NCI-H1092 treated with DMSO at 0.1 percent for 48 hours (cell line): ENCODE results near the gene WBP2.

Source experiments
- DNase-seq: peaks from one replicate; lab custom pipeline; 2025; lab: John Stamatoyannopoulos, UW

Gene WBP2

DNA sequence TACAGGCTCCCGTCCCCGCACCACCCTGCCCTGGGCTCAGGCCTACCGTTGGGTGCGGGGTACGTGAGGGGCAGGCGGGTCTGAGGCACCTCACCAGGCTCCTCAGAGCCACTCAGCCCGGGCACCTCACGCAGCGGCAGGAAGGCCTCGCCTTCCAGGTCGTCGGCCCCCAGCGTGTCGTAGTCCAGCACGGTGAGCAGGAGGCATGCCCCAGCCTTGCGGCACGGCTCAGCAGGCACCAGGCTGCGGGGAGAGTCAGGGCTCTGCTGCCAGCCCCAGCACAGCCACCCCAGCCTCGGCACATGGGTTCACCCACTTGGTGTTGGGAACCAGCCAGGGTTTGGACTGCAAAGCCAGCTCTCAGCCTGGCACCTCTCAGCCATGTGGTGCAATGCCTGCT is 26.4 kb downstream of the WBP2 start:
- DNase-seq: no peak

DNA sequence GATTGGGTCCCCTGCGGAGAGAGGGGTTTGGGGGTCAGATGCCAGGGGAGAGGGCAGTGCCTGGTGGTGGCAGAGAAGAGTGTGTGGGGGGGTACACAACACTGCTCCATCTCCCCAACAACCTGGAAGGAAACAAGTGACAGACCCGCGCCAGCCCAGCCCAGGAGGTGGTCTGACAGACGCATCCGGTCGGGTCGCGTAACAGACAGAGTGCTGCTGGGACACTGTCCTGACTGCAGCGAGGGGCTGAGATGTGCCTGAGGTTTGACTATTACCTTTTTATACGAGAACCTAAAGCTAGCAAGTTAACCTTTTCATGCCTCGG is 27.1 kb downstream of the WBP2 start:
- DNase-seq: no peak

DNA sequence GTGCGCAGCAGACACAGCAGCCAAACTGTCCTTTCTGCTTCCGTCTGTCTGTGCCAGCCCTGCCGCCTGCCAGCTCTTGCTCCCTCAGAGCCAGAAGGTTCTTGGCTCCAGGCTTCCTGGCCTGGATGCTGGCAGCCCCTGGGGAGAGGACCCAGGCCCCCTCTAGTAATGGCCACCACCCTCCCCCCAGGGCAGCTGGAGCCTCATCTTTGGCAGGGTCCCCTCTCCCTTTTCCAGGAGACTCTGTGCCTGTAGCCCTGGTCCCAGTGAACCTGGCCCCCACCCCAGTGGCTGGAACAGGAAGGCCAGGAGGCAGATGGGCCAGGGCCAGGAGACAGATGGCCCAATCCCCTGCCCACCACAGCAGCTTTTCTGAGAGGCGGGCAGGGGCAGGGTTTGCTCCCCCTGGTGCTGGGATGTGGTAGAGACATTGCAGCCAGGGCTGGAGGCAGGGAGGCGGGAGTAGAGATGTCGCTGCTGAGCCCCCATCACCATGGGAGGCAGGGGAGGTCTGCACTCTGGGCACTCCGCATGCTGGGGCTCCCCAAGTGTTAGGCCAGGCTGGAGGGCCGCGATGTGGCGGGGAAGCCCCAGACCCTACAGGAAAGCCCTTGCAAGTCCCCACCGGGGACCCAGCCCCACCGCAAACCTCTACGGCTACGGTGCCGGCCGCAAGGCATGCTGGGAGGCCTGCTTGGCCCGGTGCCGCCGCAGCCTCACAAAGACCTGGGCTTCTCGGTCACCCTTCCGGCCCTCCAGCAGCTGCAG is 27.6 kb downstream of the WBP2 start:
- DNase-seq: peak; percentile 86

DNA sequence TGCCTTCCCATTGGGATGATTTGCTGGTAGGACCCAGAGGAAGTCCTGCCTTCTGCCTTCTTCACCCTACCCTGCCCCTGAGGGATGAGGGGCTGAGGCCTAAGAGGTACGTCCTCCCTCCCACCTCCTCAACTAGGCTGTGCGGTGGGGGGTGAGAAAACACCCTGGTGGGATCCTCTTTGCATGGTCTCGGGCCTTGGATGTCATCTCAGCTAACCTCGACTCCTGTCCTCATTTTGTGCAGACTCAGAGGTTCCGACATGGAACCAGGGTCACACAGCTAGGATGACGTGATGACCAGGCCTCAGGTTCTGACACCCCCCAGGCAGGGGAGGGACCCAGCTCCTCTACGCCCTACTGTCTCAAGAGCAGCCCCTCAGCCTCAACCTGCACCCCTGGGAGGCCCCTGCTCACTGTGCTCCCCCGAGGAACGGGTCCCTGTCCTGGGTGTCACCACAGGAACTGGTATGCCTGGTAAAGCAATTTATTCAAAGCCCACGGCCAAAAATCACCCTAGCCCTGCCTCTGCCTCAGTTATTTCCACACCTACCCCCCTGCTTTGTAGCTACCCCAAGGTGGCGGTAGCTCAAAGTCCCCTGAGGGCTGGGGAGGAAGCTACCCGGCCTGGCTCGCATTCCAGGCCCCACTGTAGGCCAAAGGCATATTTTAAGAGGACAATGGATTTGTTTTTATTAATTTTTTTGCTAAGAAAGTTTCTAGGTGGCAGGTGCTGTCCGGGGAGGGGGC is 28.4 kb downstream of the WBP2 start:
- DNase-seq: no peak

DNA sequence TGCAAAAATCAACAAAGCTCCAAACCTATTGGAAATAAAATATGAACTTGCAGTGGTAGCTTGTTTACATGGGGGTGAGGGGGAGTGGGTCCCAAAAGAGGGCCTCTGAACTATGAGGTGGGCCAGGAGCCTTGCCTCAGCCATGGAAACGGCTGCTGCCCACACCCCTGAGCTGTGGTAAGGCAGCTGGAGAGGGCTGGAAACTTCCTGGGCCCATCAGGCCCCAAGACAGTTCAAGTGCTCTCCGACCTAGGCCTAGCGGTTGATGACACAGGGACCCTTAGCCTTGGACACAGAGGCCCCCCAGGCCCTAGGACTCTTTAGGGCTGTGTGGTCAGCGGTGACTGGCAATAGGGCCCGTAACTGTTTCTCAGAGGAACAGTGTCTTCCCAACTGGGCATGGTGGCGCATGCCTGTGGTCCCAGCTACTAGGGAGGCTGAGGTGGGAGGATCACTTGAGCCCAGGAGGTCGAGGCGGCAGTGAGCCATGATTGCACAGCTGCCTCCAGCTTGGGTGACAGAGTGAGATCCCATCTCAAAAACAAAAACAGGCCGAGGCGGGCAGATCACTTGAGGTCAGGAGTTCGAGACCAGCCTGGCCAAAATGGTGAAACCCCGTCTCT is 29.3 kb downstream of the WBP2 start:
- DNase-seq: no peak

DNA sequence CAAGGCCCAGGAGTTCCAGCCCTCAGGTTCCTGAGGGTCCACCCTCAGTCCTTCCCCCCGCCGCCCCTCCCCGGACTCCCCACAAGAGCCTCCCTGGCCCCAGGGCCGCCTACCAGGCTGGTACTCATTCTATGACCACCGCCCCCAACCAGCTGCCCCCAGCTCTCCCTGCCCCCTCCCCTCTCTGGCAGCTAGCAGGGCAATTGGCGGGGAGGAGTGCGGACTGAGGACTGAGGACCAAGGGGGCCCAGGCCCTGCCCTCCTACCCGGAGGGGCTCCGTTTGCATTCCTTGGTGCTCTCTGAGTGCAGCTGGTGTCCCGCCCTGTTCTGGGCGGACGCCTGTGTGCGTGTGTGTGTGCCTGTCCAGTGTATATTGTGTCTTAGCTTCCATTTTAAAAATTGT is 30.0 kb downstream of the WBP2 start:
- no peak for DNase-seq

DNA sequence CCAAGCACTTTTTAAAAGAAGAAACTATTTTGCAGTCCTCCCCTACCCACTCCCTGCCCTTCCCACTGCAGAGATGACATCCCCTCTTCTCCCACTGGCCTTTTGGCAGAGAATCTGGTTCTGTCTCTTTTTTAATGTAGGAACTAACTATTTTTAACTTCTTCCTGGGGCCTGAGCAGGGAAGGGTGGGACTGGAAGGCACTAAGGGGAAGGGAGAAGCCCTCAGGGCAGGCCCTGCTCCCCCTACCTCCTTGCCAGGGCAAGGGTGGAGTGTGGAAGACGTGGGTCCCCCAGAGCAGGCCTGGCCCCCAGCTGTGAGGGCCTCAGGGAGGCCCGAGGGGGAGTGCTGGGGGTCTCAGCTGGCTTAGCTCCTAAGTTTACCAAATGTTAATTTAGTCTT is 30.5 kb downstream of the WBP2 start:
- DNase-seq: no peak

DNA sequence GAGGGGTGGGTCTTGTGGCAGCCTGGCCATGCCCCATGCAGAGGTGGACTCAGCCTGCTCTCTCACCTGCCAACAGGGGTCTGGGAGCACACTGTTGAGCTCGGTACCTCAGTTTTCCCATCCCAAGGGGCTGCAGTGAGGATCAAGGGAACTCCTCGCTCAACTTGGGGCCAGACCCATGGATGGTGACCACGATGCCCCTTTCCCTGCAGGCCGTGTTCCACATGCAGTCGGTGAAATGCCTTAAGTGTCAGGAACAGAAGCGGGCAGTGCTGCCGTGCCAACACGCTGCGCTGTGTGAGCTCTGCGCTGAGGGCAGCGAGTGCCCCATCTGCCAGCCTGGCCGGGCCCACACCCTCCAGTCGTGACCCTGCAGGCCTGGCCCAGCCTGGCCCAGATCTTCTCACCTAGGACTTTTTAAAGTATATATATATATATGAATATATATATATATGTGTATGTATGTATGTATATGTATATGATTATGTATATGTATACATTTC is 31.0 kb downstream of the WBP2 start:
- DNase-seq: no peak

DNA sequence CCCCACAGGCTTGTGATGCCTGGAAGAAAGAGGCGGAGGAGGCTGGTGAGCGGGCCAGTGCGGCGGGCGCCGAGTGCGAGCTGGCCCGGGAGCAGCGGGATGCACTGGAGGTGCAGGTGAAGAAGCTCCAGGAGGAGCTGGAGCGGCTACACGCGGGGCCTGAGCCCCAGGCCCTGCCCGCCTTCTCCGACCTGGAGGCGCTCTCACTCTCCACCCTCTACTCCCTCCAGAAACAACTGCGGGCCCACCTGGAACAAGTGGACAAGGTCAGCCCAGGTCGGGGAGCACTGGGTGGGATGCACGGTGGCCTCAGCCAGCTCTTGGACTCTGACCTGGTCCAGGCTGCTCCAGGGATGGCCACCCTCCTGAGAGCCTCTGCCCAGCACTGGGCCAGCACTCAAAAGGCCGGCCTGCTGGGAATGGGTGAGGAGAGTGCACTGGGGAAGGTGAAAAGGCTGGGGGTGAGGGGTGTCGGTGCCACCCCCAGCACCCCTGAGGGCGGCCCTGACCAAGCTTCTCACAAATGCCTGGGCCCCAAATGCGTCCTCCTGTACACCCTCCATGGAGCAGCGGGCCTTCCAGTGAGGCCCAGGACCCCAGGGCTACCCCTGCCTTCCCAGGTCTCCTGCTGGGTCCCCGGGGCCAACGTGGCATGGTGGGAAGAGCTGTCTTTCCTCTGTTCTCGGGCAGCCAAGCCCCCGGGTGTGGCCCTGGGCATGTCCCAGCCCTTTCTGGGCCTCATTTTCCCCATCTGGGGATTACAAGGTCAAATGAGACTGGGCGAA is 31.7 kb downstream of the WBP2 start:
- no peak for DNase-seq

DNA sequence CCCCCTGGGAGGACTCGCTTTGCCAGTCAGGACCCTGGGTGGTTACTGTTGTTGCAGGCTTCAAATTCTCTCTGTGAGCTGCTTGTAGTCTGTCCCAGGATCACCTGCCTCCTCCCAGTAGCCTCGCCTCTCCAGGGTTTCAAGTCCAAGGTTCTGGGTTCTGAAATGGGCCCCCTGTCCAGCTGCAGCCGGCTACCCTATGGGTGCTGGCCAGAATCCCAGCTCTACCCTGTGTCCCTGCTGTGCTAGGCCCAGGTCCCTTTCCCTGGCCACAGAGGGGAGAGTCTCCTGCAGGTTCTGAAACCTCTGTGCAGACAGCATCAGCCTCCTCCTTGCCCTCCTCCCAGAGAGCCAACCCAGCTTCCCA is 32.4 kb downstream of the WBP2 start:
- no peak for DNase-seq

DNA sequence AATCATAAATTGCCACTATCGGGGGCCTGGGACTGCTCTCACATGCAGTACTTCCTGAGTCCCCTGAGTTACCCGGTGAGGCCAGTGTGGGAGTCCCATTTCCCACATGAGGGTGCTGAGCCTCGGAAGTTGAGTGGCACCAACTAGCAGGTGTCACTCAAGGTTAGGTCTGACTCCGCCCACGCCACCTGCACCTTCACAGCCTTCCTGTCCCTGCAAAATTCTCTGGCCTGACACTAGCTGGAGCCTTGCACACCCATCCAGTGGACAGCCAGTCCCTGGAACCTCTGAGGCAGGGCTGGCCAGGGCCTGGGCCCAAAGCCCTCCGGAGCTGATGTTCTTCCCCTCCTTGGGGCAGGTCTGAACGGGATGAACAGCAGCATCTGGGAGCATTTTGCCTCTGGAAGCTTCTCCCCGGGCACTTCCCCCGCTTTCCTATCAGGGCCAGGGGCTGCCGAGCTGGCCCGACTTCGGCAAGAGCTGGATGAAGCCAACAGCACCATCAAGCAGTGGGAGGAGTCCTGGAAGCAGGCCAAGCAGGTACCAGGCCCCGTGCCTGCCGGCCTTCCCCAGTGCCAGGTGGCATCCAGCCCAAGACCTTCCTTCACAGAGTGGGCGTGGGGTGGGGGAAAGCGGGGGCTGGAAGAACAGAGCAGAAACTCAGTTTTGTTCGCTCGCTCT is 32.9 kb downstream of the WBP2 start:
- peak; percentile 23 for DNase-seq

DNA sequence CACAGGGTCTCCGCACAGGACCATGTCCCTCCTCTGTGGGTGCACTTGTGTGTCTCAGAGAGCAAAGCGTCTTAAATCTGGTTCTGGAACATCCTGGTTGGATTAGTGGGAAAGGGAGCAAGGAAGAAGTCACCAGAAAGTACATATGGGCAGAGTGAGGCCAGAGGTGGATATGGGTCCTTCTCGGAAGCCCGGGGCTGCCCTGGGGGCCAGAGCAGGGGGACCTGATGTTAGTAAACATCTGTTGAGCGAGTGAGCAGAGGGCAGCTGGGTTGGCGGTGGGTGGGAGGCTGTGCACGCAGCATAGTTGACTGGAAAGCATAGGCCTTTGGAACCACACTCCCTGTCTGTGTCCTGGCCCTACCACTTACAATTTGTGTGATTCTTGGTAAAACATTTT is 33.6 kb downstream of the WBP2 start:
- no peak for DNase-seq

DNA sequence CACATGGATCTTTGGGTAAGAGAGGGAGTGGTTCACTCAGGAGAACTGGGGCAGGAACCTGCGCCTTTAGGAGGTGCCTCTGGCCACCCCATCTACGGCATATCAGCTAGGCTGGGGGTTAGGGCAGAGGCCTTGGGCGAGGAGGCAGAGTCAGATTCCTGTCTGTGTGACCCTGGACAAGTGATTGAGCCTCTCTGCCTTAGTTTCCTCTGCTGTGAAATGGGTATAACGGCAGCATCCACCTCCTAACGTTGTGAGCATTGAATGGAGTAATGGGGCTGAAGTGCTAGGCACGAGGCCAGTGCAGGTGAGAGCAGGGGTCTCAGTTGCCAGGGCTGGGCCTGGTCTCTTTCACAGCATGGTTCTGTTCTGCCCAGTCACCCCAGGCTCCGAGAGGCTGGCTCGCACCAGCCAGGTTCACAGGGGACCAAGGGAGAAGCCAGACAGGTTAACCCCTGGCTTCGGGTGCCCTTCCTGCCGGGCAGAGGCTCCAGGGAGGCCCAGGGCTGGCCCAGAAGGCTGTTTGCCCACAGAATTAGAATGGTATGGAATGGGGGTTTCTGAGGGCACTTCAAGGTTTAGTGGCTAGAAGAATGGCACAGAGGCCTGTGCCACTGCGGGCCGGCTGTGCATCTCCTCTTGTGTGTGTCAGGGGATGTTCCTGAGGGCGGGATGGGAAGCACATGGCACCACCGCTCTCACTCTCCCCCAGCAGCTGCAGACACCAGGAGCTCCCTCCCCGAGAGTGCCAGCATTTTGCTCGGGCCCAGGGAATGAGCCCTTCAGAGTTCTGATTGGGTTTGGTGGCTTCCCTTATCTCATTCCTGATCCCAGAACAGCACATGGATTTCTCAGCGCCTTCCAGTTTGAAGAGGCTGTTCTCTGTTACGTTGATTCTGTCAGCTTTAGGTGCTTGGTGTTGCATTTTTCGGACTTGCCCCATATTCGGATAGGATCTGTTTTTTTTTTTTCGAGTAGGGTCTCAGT is 34.7 kb downstream of the WBP2 start:
- DNase-seq: no peak

DNA sequence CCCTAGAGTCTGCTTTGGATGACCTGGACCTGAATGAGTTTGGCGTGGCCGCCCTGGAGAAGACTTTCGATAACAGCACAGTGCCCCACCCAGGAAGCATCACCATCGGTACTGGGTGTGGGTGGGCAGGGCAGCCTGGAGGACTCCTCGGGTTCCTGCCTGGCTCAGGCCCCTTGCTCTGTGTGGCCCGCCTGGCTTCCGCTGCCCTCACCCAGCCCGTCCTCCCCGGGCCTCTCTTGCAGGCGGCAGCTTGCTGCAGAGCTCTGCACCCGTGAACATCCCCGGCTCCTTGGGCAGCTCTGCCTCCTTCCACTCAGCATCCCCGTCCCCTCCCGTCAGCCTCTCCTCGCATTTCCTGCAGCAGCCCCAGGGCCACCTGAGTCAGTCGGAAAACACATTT is 35.5 kb downstream of the WBP2 start:
- DNase-seq: no peak

DNA sequence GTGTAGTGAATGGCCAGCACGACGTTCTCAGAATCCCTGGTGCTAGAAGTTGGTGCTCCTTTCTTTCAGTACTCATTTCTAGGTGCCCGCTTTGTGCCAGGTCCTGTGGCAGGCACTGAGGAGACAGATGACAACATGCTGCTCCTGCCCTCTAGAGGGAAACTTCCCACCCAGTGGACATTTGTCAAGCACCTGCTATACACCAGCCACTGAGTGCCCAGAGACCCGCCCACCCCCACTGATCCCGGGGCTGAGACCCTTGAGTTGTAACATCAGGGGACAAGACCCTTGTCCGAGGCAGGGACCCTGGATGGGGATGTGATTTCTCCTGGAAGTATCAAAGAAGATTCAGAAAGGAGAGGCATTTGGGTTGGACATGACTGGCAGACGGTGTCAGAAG is 36.0 kb downstream of the WBP2 start:
- no peak for DNase-seq

DNA sequence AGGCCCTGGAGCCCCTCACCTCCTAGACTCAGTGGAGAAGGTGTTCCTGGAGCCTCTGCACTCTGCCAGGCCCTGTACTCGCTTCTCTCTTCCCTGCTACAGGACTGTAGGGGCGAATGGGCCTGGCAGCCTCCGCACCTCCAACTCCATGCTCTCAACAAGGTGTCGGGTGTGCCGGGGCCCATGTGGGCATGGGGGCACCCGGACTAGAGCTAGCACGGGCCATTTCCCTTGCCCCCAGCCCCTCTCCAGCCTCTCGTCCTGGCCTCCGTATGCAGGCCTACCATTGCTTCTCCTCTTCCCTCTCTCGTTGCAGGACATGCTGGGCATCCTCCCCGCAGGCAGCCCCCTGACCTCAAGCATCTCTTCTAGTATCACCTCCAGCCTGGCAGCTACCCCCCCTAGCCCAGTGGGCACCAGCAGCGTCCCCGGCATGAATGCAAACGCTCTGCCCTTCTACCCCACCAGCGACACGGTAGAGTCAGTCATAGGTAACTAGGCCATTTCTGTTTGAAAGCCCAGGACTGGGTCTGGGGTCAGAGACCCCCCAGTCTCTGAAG is 36.7 kb downstream of the WBP2 start:
- no peak for DNase-seq

DNA sequence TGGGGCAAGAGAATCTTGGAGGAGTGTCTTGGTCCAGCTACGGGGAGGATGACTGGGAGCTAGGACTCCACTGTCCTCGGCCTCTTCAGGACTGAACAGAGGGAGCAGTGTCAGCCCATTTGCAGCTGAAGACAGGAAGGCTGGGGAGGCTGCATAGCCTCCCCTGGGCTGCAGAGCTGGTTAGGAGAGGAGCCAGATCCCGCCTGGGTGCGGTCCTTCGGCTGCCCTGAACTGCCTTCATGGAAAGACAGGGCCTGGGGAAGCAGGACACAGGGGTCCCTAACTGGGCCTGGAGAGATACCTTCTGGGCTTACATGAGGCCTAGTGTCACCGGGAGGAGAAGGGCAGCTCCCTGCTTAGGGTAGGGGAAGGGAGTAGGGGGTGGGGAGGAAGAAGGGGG is 37.6 kb downstream of the WBP2 start:
- DNase-seq: no peak

DNA sequence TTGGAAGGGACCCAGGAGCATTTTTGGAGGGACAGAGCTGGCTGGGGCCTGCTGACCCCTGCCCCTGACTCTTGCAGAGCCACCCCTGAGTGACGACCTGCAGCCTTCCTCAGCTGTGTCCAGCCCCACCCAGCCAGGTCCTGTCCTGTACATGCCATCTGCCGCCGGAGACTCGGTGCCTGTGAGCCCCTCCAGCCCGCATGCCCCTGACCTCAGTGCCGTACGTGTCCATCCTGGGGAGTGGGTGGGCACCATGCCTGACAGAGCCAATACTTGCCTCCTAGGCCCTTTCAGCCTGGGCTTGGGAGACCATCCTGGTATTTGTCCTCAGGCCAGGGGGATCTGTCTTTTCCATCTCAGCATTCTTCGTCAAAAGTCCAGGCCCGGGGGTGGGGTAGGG is 38.4 kb downstream of the WBP2 start:
- no peak for DNase-seq

DNA sequence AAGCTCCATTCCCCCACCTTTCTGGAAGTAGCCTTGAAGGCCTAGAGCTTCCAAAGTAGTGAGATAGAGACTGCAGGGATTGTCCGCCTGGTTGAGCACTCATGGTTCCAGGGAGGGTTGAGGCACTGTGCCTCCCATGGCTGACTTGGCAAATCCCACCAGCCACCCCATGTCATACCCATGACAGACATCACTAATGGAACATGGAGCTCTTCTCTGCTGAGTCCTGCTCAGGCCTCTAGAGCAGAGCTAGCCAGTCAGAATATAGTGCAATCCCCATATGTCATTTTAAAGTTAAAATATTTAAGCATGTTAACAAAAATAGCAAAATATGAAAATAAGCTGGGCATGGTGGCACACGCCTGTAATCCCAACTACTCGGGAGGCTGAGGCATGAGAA is 39.7 kb downstream of the WBP2 start:
- DNase-seq: no peak

DNA sequence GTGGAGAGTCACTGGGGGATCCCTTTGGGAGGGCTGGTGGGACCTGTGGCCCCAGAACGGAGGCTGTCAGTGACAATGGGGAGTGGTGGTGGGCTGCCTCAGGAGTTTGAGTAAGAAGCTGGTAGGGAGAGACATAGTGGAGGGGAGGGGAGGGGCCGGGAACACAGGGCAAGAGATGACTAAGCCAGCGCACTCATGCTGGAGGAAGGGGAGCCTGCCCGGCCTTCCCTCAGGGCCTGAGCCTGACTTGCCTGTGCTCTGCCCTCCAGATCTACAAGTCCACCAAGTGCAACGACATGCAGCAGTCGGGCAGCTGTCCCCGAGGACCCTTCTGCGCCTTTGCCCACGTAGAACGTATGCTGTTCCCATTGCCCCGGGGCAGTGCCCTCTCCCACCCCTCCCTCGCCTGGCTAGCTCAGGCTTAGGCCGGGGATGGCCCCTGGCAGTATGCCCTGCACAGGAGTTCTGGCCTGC is 40.2 kb downstream of the WBP2 start:
- DNase-seq: no peak
